ENCODE results near the gene CPT2.
A peak's percentile ranks its signal among the peaks of the same experiment; 100 is the strongest.

CPT2 gene

GRCh38 chr1:53218201-53218600 is 21.6 kb downstream of the CPT2 start:
- no peak for DNase-seq (ENCODE audit: low read depth in 2 of 2)

GRCh38 chr1:53219711-53220110 is 23.1 kb downstream of the CPT2 start:
- DNase-seq (ENCODE audit: low read depth in 2 of 2) = no peak

- peak; percentile 88 to 90 for DNase-seq (ENCODE audit: low read depth in 2 of 2)
These were observed 23.7 kb downstream of the CPT2 start, which contains the start of gene CZIB for GRCh38 chr1:53220171-53220961. Gene CZIB (minus strand): TSS chr1:53220634. CDS start chr1:53220575, 59 bp downstream.

- DNase-seq (ENCODE audit: low read depth in 2 of 2) = no peak
These were observed 24.3 kb downstream of the CPT2 start for GRCh38 chr1:53220962-53221286.

- no peak for DNase-seq (ENCODE audit: low read depth in 2 of 2)
These were observed 41.0 kb downstream of the CPT2 start for GRCh38 chr1:53237638-53238037.

- DNase-seq (ENCODE audit: low read depth in 2 of 2) = peak; percentile 89 to 90
These were observed 41.9 kb downstream of the CPT2 start, which contains the start of gene MAGOH for GRCh38 chr1:53238197-53239155. Gene MAGOH (minus strand): TSS chr1:53238518. CDS start chr1:53238448, 70 bp downstream.

- no peak for DNase-seq (ENCODE audit: low read depth in 2 of 2)
These were observed 45.2 kb downstream of the CPT2 start for GRCh38 chr1:53241828-53242227.

GRCh38 chr1:53242381-53242780 is 45.8 kb downstream of the CPT2 start:
- DNase-seq (ENCODE audit: low read depth in 2 of 2) = no peak

- no peak for DNase-seq (ENCODE audit: low read depth in 2 of 2)
These were observed 47.5 kb downstream of the CPT2 start for GRCh38 chr1:53244141-53244540.

GRCh38 chr1:53246261-53247134 is 49.9 kb downstream of the CPT2 start:
- DNase-seq (ENCODE audit: low read depth in 2 of 2) = no peak

GRCh38 chr1:53249706-53250105 is 53.1 kb downstream of the CPT2 start:
- DNase-seq (ENCODE audit: low read depth in 2 of 2) = no peak

GRCh38 chr1:53250325-53250724 is 53.7 kb downstream of the CPT2 start:
- DNase-seq (ENCODE audit: low read depth in 2 of 2) = no peak

- DNase-seq (ENCODE audit: low read depth in 2 of 2) = no peak
These were observed 57.5 kb downstream of the CPT2 start for GRCh38 chr1:53254011-53254640.

GRCh38 chr1:53255031-53255430 is 58.4 kb downstream of the CPT2 start:
- DNase-seq (ENCODE audit: low read depth in 2 of 2) = no peak

GRCh38 chr1:53256511-53257453 is 60.2 kb downstream of the CPT2 start:
- no peak for DNase-seq (ENCODE audit: low read depth in 2 of 2)

GRCh38 chr1:53257454-53258081 is 60.9 kb downstream of the CPT2 start:
- DNase-seq (ENCODE audit: low read depth in 2 of 2) = no peak

GRCh38 chr1:53258216-53258615 is 61.6 kb downstream of the CPT2 start:
- DNase-seq (ENCODE audit: low read depth in 2 of 2) = no peak

- no peak for DNase-seq (ENCODE audit: low read depth in 2 of 2)
These were observed 63.3 kb downstream of the CPT2 start for GRCh38 chr1:53259932-53260331.

GRCh38 chr1:53260631-53261247 is 64.1 kb downstream of the CPT2 start:
- no peak for DNase-seq (ENCODE audit: low read depth in 2 of 2)
